Body of pancreas (tissue), 4 donors: ENCODE results near the gene LATS2. TPM values are rescaled to one million over a fixed set of nuclear protein-coding genes. Genes with fewer than 3 reads are reported as not detected.

Experiments
- ATAC-seq: fragments of 150-250 bp; one replicate; pipeline ENCODE4 v1.9.1; 2016
- DNase-seq, 4 donors: peaks; one replicate each; pipeline ENCODE4 v3.0.0-alpha.2; 2019
- H3K27ac ChIP-seq, 4 donors: fragments of 200-600 bp; sonication (generic); 1 replicate in 3 of 4; 2 replicates in 1 of 4; pipeline versions ENCODE4 v1.5.1 to v1.6.1; 2016 to 2019; ENCODE audit warnings: mild to moderate bottlenecking in 1 of 4, mixed read lengths in 1 of 4, moderate library complexity in 1 of 4
- H3K27me3 ChIP-seq, 2 donors: fragments of 200-600 bp; sonication (generic); one replicate each; pipeline ENCODE4 v1.6.0; 2016; ENCODE audit warnings: mild to moderate bottlenecking in 1 of 2
- H3K36me3 ChIP-seq, 2 donors: fragments of 200-600 bp; sonication (generic); replicated peaks in 1 of 2; 2 replicates each; pipeline ENCODE4 v1.5.1; 2016; ENCODE audit warnings: low read depth in 2 of 2; ENCODE audit not compliant: insufficient read depth in 1 of 2
- H3K4me1 ChIP-seq: fragments of 200-600 bp; sonication (generic); one replicate; pipeline ENCODE4 v1.6.0; 2016
- H3K4me3 ChIP-seq, 2 donors: fragments of 200-600 bp; sonication (generic); 1 replicate in 1 of 2; 2 replicates in 1 of 2; pipeline ENCODE4 v1.5.1; 2016 to 2019
- H3K9me3 ChIP-seq, 3 donors: fragments of 200-600 bp; sonication (generic); 1 replicate in 2 of 3; 2 replicates in 1 of 3; pipeline ENCODE4 v1.5.1; 2016
- CTCF ChIP-seq, 7 experiments: fragments of 450-650 bp in 4 of 7; fragments of 200-600 bp in 3 of 7; sonication (generic) in 3 of 7; IDR thresholded peaks; one replicate each; pipeline ENCODE4 v1.5.1; 2016 to 2019; ENCODE audit warnings: antibody characterized with exemption in 7 of 7
- POLR2A ChIP-seq, 3 donors: fragments of 450-650 bp; IDR thresholded peaks; one replicate each; pipeline ENCODE4 v1.6.1; 2016; ENCODE audit warnings: antibody characterized with exemption in 3 of 3, mild to moderate bottlenecking in 2 of 3
- WGBS, 2 donors: methylation state at CpG; one replicate each; pipeline ENCODE4 v1.1.5; 2017; 5-methylcytosine and 5-hydroxymethylcytosine counted together
- intact Hi-C: fragments of 100-400 bp; cut with DNase I; formaldehyde crosslinking; loops from one replicate; pipeline ENCODE4 v1.15.1; 2023
- total RNA-seq, 2 donors: library from RNA; depleted of rRNA; stranded (reverse); fragments of >200 nt; gene quantifications; one replicate each; pipeline ENCODE4 v1.1.0, GENCODE V29; 2016

LATS2 gene
- total RNA-seq, 2 donors from 2014 or later, result 12.2 to 17.5 TPM

GRCh38 chr13:20994441-20994821, 67.0 kb downstream of the LATS2 start:
- 93 to 96% methylated on average over 7 of the region's 7 CpGs for WGBS, 2 donors

GRCh38 chr13:20993661-20994440, 67.5 kb downstream of the LATS2 start:
- no peaks in the 10 kb centered on the region for H3K4me1 ChIP-seq
- 68 to 92% methylated on average over 13 of the region's 13 CpGs for WGBS, 2 donors
- no peak overlapping the region for H3K4me3 ChIP-seq
- H3K9me3 ChIP-seq, result no peaks in the 10 kb centered on the region
- DNase-seq (peak in 1 of 4 donors; percentile 13), ATAC-seq (no peak)
- H3K27me3 ChIP-seq, result no peaks in the 10 kb centered on the region
- no peaks in the 10 kb centered on the region for H3K36me3 ChIP-seq
- intact Hi-C loops, result no loop called here
- H3K27ac ChIP-seq, result no peak overlapping the region
- no peak for TF ChIP-seq CTCF (IDR thresholded peaks at IDR 0.05)
- TF ChIP-seq POLR2A (IDR thresholded peaks at IDR 0.05), result no peak

More at GRCh38 chr13:20994441-20994821, 67.0 kb downstream of the LATS2 start:
- no peaks in the 10 kb centered on the region for H3K9me3 ChIP-seq
- no peaks in the 10 kb centered on the region for H3K4me1 ChIP-seq
- intact Hi-C loops, result no loop called here
- no peak overlapping the region for H3K27ac ChIP-seq
- TF ChIP-seq CTCF (IDR thresholded peaks at IDR 0.05) (no peak), POLR2A (IDR thresholded peaks at IDR 0.05) (no peak)
- DNase-seq, result no peak
- H3K27me3 ChIP-seq, result no peaks in the 10 kb centered on the region
- no peaks in the 10 kb centered on the region for H3K36me3 ChIP-seq
- no peak overlapping the region for H3K4me3 ChIP-seq
- no peak for ATAC-seq

GRCh38 chr13:20993211-20993610, 68.2 kb downstream of the LATS2 start:
- Histone ChIP-seq H3K36me3 (no peaks in the 10 kb centered on the region), H3K27ac (no peak overlapping the region), H3K9me3 (no peaks in the 10 kb centered on the region), H3K4me1 (no peaks in the 10 kb centered on the region), H3K27me3 (no peaks in the 10 kb centered on the region), H3K4me3 (no peak overlapping the region)
- intact Hi-C loops, result no loop called here
- DNase-seq, result no peak
- 94 to 96% methylated on average over 4 of the region's 4 CpGs for WGBS, 2 donors
- TF ChIP-seq CTCF (IDR thresholded peaks at IDR 0.05), result no peak
- no peak for TF ChIP-seq POLR2A (IDR thresholded peaks at IDR 0.05)
- no peak for ATAC-seq

GRCh38 chr13:20991741-20992520, 69.5 kb downstream of the LATS2 start:
- WGBS, 2 donors, result 88 to 91% methylated on average over 16 to 17 of the region's 17 CpGs
- Histone ChIP-seq H3K27me3 (no peaks in the 10 kb centered on the region), H3K4me3 (no peak overlapping the region), H3K36me3 (no peaks in the 10 kb centered on the region), H3K27ac (no peak overlapping the region), H3K4me1 (no peaks in the 10 kb centered on the region), H3K9me3 (no peaks in the 10 kb centered on the region)
- TF ChIP-seq CTCF (IDR thresholded peaks at IDR 0.05), result no peak
- no peak for TF ChIP-seq POLR2A (IDR thresholded peaks at IDR 0.05)
- intact Hi-C loops, result no loop called here
- DNase-seq (no peak), ATAC-seq (no peak)
